Measurements from ENCODE around the gene MYO9B.

The MYO9B gene

GRCh38 chr19:17121736-17122293 lies 46.2 kb downstream of the MYO9B start:
- DNase-seq (ENCODE audit: extremely low spot score): no peak
- TF ChIP-seq FOXA1 (IDR thresholded peaks at IDR 0.05) (no peak), NFRKB (IDR thresholded peaks at IDR 0.05) (no peak), FOXK2 (IDR thresholded peaks at IDR 0.05) (no peak), SUZ12 (IDR thresholded peaks at IDR 0.05) (no peak), LEF1 (IDR thresholded peaks at IDR 0.05; ENCODE audit: borderline replicate concordance) (no peak), SP1 (IDR thresholded peaks at IDR 0.05) (no peak), BHLHE40 (IDR thresholded peaks at IDR 0.05; ENCODE audit: borderline replicate concordance) (no peak), FOXM1 (IDR thresholded peaks at IDR 0.05; ENCODE audit: borderline replicate concordance) (no peak), ZNF384 (IDR thresholded peaks at IDR 0.05) (no peak)
- TF ChIP-seq, protein P1, sequence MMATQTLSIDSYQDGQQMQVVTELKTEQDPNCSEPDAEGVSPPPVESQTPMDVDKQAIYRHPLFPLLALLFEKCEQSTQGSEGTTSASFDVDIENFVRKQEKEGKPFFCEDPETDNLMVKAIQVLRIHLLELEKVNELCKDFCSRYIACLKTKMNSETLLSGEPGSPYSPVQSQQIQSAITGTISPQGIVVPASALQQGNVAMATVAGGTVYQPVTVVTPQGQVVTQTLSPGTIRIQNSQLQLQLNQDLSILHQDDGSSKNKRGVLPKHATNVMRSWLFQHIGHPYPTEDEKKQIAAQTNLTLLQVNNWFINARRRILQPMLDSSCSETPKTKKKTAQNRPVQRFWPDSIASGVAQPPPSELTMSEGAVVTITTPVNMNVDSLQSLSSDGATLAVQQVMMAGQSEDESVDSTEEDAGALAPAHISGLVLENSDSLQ (IDR thresholded peaks at IDR 0.05): no peak
- CTCF ChIA-PET: no interaction called here
- POLR2A ChIA-PET: no interaction called here

DNA sequence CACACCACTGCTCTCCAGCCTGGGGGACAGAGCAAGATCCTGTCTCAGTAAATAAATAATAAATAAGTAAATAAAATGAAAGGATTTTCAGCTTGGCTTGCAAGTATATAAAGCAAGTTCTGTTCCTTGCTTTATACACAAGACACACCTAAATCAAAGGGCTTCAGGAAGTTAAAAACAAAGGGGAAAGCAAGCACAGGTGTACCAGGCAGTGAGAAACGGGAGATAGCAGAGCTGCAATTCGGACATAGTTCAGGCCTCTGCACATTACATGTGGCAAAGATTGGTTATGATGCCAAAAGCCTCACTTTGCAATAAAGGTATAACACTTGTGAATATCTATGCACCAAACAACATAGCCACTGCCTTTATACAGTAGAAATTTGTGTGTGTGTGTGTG lies 47.5 kb downstream of the MYO9B start:
- ChIA-PET CTCF (interaction anchor here (0.6 kb wide), 1 partner anchor 633 kb away, joined by 3 read pairs; no protein-coding TSS in a partner anchor), POLR2A (no interaction called here)
- no peak for DNase-seq (ENCODE audit: extremely low spot score)
- no peak for TF ChIP-seq TARDBP (IDR thresholded peaks at IDR 0.05)
- no peak for TF ChIP-seq L3MBTL2 (conservative IDR thresholded peaks at IDR 0.05)
- TF ChIP-seq CTBP1 (IDR thresholded peaks at IDR 0.05; ENCODE audit: borderline replicate concordance): no peak
- TF ChIP-seq ZNF384 (IDR thresholded peaks at IDR 0.05): no peak
- TF ChIP-seq SUZ12 (IDR thresholded peaks at IDR 0.05): no peak
- TF ChIP-seq ARNT (IDR thresholded peaks at IDR 0.05): no peak
- TF ChIP-seq FOXM1 (IDR thresholded peaks at IDR 0.05; ENCODE audit: borderline replicate concordance): no peak
- TF ChIP-seq BHLHE40 (IDR thresholded peaks at IDR 0.05; ENCODE audit: borderline replicate concordance): no peak
- TF ChIP-seq NFRKB (IDR thresholded peaks at IDR 0.05): no peak
- TF ChIP-seq SP1 (IDR thresholded peaks at IDR 0.05): no peak
- no peak for TF ChIP-seq LEF1 (IDR thresholded peaks at IDR 0.05; ENCODE audit: borderline replicate concordance)
- TF ChIP-seq, protein P1 (IDR thresholded peaks at IDR 0.05): no peak
- TF ChIP-seq FOXK2 (IDR thresholded peaks at IDR 0.05): no peak
- no peak for TF ChIP-seq FOXA1 (IDR thresholded peaks at IDR 0.05)
- TF ChIP-seq ELF4 (IDR thresholded peaks at IDR 0.05): no peak
- TF ChIP-seq HDGF (IDR thresholded peaks at IDR 0.05; ENCODE audit: borderline replicate concordance): no peak

DNA sequence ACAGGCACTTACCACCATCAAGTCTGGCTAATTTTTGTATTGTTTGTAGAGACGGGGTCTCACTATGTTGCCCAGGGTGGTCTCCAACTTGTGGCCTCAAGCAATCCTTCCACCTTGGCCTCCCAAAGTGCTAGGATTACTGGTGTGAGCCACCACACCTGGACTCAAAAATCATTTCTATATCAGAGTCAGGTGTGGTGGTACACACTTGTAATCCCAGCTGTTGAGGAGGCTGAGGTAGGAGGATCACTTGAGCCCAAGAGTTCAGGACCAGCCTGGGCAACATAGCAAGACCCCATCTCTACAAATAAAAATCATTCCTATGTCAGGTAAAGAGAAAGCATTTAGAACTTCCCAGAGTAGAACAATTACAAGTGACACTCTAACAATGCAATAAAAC lies 48.4 kb downstream of the MYO9B start:
- no peak for DNase-seq (ENCODE audit: extremely low spot score)
- ChIA-PET POLR2A (no interaction called here), CTCF (no interaction called here)
- TF ChIP-seq HDGF (IDR thresholded peaks at IDR 0.05; ENCODE audit: borderline replicate concordance) (no peak), FOXM1 (IDR thresholded peaks at IDR 0.05; ENCODE audit: borderline replicate concordance) (no peak), TARDBP (IDR thresholded peaks at IDR 0.05) (no peak), SP1 (IDR thresholded peaks at IDR 0.05) (no peak), ZNF384 (IDR thresholded peaks at IDR 0.05) (no peak), BHLHE40 (IDR thresholded peaks at IDR 0.05; ENCODE audit: borderline replicate concordance) (no peak), ELF4 (IDR thresholded peaks at IDR 0.05) (no peak), SUZ12 (IDR thresholded peaks at IDR 0.05) (no peak), L3MBTL2 (conservative IDR thresholded peaks at IDR 0.05) (no peak), ARNT (IDR thresholded peaks at IDR 0.05) (no peak), NFRKB (IDR thresholded peaks at IDR 0.05) (no peak), CTBP1 (IDR thresholded peaks at IDR 0.05; ENCODE audit: borderline replicate concordance) (no peak), FOXK2 (IDR thresholded peaks at IDR 0.05) (no peak), FOXA1 (IDR thresholded peaks at IDR 0.05) (no peak)
- TF ChIP-seq, protein P1 (IDR thresholded peaks at IDR 0.05): no peak

DNA sequence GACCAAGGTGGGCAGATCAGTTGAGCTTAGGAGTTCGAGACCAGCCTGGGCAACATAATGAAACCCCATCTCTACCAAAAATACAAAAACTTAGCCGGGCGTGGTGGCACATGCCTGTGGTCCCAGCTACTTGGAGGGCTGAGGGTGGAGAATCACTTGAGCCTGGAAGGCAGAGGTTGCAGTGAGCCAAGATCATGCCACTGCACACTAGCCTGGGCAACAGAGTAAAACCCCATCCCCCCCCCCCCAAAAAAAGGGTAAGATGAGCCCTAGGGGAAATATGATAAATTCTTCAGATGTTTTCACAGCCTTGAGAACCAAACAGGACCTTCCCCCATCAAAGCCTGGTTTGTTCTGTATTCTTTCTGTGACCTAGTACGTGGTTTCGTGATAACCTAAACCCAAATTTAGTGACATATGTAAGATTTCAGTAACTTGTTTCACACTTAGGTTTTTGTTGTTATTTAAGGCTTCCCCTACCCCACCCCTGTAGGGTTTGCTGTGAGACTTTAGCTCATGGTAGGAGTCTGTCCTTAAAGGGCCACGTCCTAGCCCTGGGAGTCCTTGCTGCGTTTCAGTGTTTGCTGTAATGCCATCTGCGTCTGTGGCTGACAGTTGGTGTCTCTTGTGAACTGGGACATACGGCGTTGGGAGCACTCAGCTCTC lies 49.6 kb downstream of the MYO9B start:
- TF ChIP-seq LEF1 (IDR thresholded peaks at IDR 0.05; ENCODE audit: borderline replicate concordance): no peak
- no peak for TF ChIP-seq CTBP1 (IDR thresholded peaks at IDR 0.05; ENCODE audit: borderline replicate concordance)
- no peak for TF ChIP-seq BHLHE40 (IDR thresholded peaks at IDR 0.05; ENCODE audit: borderline replicate concordance)
- TF ChIP-seq FOXM1 (IDR thresholded peaks at IDR 0.05; ENCODE audit: borderline replicate concordance): no peak
- TF ChIP-seq FOXK2 (IDR thresholded peaks at IDR 0.05): no peak
- no peak for TF ChIP-seq ARNT (IDR thresholded peaks at IDR 0.05)
- TF ChIP-seq ELF4 (IDR thresholded peaks at IDR 0.05): no peak
- TF ChIP-seq L3MBTL2 (conservative IDR thresholded peaks at IDR 0.05): no peak
- no peak for TF ChIP-seq SP1 (IDR thresholded peaks at IDR 0.05)
- no peak for TF ChIP-seq TARDBP (IDR thresholded peaks at IDR 0.05)
- no peak for TF ChIP-seq HDGF (IDR thresholded peaks at IDR 0.05; ENCODE audit: borderline replicate concordance)
- no peak for TF ChIP-seq FOXA1 (IDR thresholded peaks at IDR 0.05)
- DNase-seq (ENCODE audit: extremely low spot score): no peak
- POLR2A ChIA-PET: no interaction called here
- CTCF ChIA-PET: no interaction called here

DNA sequence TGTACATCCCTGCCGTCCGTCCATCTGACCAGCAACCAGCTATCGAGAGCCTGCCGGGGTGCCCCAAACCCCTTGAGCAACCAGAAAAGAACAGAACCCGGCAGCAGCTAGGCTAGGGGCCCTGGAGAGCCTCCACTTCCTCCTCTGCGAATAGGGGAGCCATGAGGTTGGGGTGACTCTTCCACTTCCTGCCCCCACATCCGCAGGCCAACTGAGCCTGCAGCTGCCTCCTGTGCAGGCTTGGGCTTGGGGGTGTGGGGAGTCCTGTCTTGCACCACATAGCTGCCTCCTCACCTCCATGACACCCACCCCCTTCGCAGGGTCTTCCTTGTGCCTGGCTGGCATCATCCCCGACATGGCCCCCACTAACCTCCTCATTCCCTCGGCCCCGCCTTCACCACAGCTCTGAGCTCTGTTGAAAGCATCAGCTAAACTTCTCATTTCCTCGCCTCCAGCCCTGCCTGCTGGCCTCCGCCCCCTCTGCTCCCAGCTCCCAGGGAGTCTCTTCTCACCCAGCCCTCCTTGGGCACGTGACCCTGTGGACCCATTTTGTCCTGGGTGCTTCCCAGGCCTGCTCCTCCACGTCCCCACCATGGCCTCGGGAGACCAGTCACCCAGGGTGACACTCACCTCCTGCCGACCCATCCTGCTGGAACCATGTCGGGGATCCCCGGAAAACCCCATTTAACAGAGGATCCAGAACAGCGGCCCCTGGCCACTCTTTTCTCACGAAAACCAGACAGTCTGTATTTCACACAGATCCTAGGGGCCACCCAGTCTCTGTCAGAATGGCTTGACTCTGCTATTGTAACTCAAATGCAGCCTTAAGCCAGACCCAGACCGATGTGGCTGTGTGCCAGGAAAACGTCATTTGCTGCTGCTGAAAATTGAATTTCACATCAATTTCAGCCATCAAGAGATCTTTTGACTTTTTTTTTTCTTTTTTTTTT lies 50.4 kb downstream of the MYO9B start:
- CTCF ChIA-PET: interaction anchor here (0.6 kb wide), 1 partner anchor 28 kb away, joined by 5 read pairs; no protein-coding TSS in a partner anchor
- no peak for TF ChIP-seq SP1 (IDR thresholded peaks at IDR 0.05)
- TF ChIP-seq ZNF384 (IDR thresholded peaks at IDR 0.05): no peak
- TF ChIP-seq LEF1 (IDR thresholded peaks at IDR 0.05; ENCODE audit: borderline replicate concordance): no peak
- no peak for TF ChIP-seq SUZ12 (IDR thresholded peaks at IDR 0.05)
- TF ChIP-seq ELF4 (IDR thresholded peaks at IDR 0.05): no peak
- no peak for TF ChIP-seq TARDBP (IDR thresholded peaks at IDR 0.05)
- TF ChIP-seq HDGF (IDR thresholded peaks at IDR 0.05; ENCODE audit: borderline replicate concordance): no peak
- TF ChIP-seq FOXA1 (IDR thresholded peaks at IDR 0.05): no peak
- no peak for TF ChIP-seq ARNT (IDR thresholded peaks at IDR 0.05)
- TF ChIP-seq NFRKB (IDR thresholded peaks at IDR 0.05): no peak
- TF ChIP-seq L3MBTL2 (conservative IDR thresholded peaks at IDR 0.05): no peak
- TF ChIP-seq, protein P1 (IDR thresholded peaks at IDR 0.05): no peak
- no peak for DNase-seq (ENCODE audit: extremely low spot score)
- POLR2A ChIA-PET: no interaction called here
